T-helper 2 cell treated with Interferon-gamma antibody and Interleukin-4, amounts not matched to agents 5 μg/mL and 100 μg/mL, for 36 hours (primary cell): ENCODE measurements around the gene ZC3H7B.

ENCODE experiments used
- DNase-seq: peaks from one replicate; pipeline ENCODE4 v3.0.0; 2021; ENCODE audit warnings: low spot score
- H3K27ac Mint-ChIP-seq: one replicate; pipeline ENCODE4 v1.8.0; 2021; ENCODE audit warnings: mild to moderate bottlenecking, mixed read lengths
- H3K27me3 Mint-ChIP-seq: one replicate; pipeline ENCODE4 v1.8.0; 2021; ENCODE audit warnings: low read depth, mixed read lengths
- H3K36me3 Mint-ChIP-seq: one replicate; pipeline ENCODE4 v1.8.0; 2021; ENCODE audit warnings: low read depth, mixed read lengths
- H3K4me1 Mint-ChIP-seq: one replicate; pipeline ENCODE4 v1.8.0; 2021; ENCODE audit warnings: low read depth, mixed read lengths
- H3K4me3 Mint-ChIP-seq: one replicate; pipeline ENCODE4 v1.8.0; 2022; ENCODE audit warnings: mild to moderate bottlenecking, moderate library complexity, mixed read lengths
- H3K9me3 Mint-ChIP-seq: one replicate; pipeline ENCODE4 v1.8.0; 2021; ENCODE audit warnings: mixed read lengths

Gene ZC3H7B

DNA sequence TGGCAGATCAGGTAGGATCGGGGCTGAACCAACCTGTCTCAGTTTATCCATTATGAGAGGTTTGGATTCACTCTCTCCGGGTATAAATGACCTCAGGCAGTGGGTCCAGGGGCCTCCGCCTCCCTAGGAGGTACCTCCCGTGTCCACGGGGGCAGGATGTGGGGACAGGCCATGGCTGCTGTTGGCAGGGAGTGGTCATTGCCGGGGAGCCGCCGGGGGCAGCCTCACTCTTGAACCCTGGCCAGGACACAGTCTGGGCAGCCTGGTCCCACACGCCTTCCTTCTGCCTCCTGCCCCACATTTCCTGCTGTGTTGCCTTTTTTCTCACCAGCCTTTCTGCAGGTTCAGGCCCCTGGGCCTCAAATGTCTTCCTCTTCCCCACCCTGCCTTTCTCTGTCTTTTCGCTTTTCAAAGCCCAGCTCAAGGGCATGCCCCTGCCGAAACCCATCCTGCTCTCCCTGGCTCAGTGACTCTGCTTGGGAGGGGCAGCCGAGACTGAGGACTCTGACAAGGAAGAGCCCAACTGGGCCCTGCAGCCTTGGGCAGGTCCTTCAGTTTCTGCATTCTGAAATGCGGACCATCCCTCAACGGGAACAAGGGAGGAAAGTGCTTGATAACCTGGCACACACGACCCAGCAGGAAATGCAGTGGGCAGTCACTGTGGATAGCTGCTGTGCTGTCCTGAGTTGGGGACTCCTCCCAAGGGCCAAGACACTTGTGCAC is 31.1 kb downstream of the ZC3H7B start:
- Mint-ChIP-seq H3K9me3 (no peaks in the 10 kb centered on the region), H3K4me3 (no peak overlapping the region), H3K27me3 (no peaks in the 10 kb centered on the region), H3K36me3 (peaks cover 33% of the 10 kb centered on the region), H3K27ac (no peak overlapping the region), H3K4me1 (no peaks in the 10 kb centered on the region)
- no peak for DNase-seq

DNA sequence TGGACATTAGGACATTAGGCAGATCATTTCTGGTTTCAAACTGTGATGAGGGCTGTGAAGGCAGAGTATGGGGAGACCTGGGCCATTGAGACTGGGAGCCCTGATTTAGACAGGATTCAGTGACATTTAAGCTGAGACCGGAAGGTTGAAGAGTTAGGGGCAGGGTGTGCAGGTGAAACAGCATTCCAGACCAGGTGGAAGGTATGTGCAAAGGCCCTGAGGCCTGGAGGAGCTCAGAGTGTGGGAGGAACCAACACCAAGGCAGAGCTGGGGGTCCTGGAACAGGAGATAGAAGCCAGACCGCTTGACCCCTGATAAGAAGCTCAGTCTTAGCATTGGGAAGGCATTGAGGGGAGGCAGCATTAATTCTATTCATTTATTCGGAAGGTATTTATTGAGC is 32.5 kb downstream of the ZC3H7B start:
- Mint-ChIP-seq H3K9me3 (no peaks in the 10 kb centered on the region), H3K27ac (no peak overlapping the region), H3K27me3 (no peaks in the 10 kb centered on the region), H3K4me1 (no peaks in the 10 kb centered on the region), H3K36me3 (peaks cover 22% of the 10 kb centered on the region), H3K4me3 (no peak overlapping the region)
- DNase-seq: no peak

DNA sequence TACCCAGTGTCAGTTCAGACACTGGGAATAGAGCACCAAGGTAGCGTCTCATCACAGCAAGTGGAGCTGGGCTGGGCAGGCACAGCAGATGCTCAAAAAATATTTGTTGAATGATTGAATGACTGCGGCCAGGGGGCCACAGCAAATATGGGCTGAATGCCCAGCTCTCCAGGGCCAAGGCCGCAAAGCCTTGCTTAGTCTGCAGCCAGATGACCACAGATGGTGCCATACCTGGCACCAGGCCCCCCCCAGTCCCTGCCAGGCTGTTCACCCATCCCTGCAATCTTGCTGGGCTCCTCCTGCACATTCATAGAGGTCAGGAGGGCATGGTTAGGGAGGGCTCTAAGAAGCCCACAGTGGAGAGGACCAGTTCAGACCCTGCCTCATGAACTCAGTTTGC is 32.9 kb downstream of the ZC3H7B start:
- Mint-ChIP-seq H3K27ac (no peak overlapping the region), H3K27me3 (no peaks in the 10 kb centered on the region), H3K4me1 (no peaks in the 10 kb centered on the region), H3K4me3 (no peak overlapping the region), H3K36me3 (peaks cover 22% of the 10 kb centered on the region), H3K9me3 (no peaks in the 10 kb centered on the region)
- DNase-seq: no peak

DNA sequence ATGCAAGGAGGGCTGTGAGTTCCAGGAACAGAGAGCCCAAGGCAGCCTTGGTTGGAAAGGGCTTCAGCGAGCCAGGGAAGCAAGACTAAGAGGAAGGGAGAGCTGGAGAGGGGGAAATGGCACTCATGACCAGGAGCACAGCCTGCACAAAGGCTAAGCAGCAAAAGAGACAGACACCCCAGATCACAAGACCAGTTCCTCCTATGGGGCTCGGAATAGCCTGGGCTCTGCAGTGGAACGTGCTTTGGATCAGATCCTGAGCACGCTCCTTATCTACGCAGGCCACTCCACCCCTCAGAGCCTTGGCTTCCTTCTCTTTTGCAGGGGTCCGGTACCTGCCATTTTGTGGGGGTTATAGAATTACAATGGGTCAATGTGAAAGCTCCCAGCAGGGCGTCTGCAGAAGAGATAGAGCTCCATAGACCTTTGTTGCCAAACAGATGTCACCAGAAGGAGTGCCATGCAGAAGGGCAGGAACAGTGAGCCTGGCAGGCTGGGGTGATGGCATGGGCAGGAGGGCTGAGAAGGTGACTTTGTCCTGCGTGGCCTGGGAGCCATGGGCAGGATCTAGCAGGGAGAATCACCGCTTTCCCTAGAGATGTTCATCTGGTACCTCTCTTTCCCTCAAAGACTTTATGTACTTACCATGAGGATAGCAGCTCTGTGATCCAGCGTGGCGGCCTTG is 33.8 kb downstream of the ZC3H7B start:
- H3K9me3 Mint-ChIP-seq: no peaks in the 10 kb centered on the region
- H3K36me3 Mint-ChIP-seq: peaks cover 20% of the 10 kb centered on the region
- H3K27me3 Mint-ChIP-seq: no peaks in the 10 kb centered on the region
- no peaks in the 10 kb centered on the region for H3K4me1 Mint-ChIP-seq
- H3K27ac Mint-ChIP-seq: no peak overlapping the region
- DNase-seq: no peak
- H3K4me3 Mint-ChIP-seq: no peak overlapping the region

DNA sequence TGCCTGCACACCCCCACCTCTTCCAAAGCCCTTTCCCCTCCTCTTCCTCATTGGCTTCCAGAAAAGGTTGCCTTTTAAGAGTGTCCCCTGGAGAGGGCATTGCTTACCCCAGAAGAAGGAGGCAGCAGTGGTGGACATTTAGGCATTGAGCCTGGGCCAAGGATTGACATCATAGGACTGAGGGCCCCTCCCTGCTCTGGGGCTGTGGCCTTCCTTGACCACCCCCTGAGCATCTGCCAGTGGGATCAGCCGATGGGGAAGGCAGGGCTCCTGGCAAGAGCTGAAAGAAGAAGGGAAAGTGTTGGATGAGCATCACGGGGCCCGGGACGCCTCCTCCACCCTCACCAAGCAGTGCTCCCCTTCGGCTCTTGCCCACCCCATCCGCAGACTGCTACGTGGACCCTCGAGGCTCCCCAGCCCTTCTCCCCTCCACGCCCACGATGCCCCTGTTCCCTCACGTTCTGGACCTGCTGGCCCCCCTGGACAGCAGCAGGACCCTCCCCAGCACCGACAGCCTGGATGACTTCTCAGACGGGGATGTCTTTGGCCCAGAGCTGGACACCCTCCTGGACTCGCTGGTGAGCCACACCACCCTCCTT is 37.4 kb downstream of the ZC3H7B start:
- DNase-seq: no peak
- H3K27ac Mint-ChIP-seq: no peak overlapping the region
- peaks cover 5% of the 10 kb centered on the region for H3K36me3 Mint-ChIP-seq
- no peaks in the 10 kb centered on the region for H3K4me1 Mint-ChIP-seq
- no peaks in the 10 kb centered on the region for H3K9me3 Mint-ChIP-seq
- no peak overlapping the region for H3K4me3 Mint-ChIP-seq
- H3K27me3 Mint-ChIP-seq: no peaks in the 10 kb centered on the region

DNA sequence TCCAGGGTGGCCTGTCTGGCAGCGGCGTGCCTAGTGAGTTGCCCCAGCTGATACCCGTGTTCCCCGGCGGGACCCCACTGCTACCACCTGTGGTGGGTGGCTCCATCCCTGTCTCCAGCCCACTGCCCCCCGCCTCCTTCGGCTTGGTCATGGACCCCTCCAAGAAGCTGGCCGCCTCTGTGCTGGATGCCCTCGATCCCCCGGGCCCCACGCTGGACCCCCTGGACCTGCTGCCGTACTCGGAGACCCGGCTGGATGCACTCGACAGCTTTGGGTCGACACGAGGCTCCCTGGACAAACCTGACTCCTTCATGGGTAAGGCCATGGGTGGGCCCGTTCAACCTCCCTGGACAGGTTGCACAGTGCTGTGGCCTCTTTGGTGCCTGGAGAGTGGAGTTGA is 38.5 kb downstream of the ZC3H7B start:
- Mint-ChIP-seq H3K9me3 (no peaks in the 10 kb centered on the region), H3K27me3 (no peaks in the 10 kb centered on the region), H3K4me3 (no peak overlapping the region), H3K36me3 (peaks cover 12% of the 10 kb centered on the region), H3K27ac (no peak overlapping the region), H3K4me1 (no peaks in the 10 kb centered on the region)
- DNase-seq: no peak

DNA sequence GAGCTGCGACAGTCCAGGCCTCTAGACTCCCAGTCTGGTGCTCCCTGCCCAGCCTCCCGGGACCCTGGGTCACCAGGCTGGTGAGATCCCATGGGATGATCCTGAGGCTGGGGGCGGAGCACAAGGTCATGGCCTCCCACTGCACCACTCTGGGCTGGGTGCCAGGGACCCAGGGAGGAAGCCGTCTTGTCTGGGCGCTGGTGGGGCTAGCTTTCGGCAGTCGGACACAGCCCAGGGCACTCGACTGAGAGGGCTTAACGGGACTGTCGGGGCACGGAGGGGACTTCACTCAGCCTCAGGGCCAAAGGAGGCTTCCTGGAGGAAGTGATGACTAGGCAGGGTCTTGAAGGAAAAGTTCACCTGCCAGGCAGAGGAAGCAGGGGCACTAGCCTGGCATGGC is 39.0 kb downstream of the ZC3H7B start:
- no peak for DNase-seq
- peaks cover 12% of the 10 kb centered on the region for H3K36me3 Mint-ChIP-seq
- H3K4me1 Mint-ChIP-seq: no peaks in the 10 kb centered on the region
- no peak overlapping the region for H3K27ac Mint-ChIP-seq
- no peaks in the 10 kb centered on the region for H3K9me3 Mint-ChIP-seq
- H3K4me3 Mint-ChIP-seq: no peak overlapping the region
- H3K27me3 Mint-ChIP-seq: no peaks in the 10 kb centered on the region

DNA sequence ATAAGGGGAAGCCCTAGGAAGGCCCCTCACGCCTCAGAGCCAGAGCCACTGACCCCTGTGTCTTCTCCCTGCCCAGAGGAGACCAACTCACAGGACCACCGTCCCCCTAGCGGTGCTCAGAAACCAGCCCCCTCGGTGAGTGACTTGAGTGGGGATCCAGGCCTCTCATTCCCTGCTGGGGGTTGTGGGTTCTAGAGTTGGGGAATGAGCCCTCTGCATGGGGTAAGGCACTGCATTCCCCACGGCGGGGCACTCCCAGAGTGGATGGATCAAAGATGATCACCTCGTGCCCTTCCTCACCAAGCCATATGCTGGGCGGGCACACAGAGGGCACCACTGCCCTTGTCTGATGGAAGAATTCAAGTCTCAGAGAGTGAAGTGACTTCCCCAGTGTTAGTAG is 39.7 kb downstream of the ZC3H7B start:
- H3K4me3 Mint-ChIP-seq: no peak overlapping the region
- no peaks in the 10 kb centered on the region for H3K9me3 Mint-ChIP-seq
- H3K36me3 Mint-ChIP-seq: peaks cover 12% of the 10 kb centered on the region
- no peaks in the 10 kb centered on the region for H3K4me1 Mint-ChIP-seq
- no peak overlapping the region for H3K27ac Mint-ChIP-seq
- DNase-seq: no peak
- H3K27me3 Mint-ChIP-seq: no peaks in the 10 kb centered on the region

DNA sequence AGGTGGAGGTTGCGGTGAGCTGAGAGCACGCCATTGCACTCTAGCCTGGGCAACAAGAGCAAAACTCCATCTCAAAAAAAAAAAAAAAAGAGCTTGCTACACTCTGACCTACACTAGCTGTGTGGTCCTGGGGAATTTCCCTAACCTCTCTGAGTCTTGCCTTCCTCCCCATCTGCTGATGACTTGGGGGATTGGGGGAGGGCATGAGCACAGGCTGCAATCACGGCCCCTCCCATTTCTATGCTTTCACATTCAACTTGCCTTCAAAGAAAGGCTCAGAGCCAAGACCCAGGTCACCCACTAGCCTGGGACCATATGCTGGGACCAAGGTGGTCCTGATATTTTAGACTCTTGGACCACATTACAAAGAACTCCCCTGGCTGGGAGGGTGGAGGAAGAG is 40.7 kb downstream of the ZC3H7B start:
- Mint-ChIP-seq H3K9me3 (no peaks in the 10 kb centered on the region), H3K4me3 (no peak overlapping the region), H3K27ac (peak overlapping the region; percentile 11), H3K27me3 (no peaks in the 10 kb centered on the region), H3K4me1 (no peaks in the 10 kb centered on the region), H3K36me3 (peaks cover 12% of the 10 kb centered on the region)
- DNase-seq: no peak

DNA sequence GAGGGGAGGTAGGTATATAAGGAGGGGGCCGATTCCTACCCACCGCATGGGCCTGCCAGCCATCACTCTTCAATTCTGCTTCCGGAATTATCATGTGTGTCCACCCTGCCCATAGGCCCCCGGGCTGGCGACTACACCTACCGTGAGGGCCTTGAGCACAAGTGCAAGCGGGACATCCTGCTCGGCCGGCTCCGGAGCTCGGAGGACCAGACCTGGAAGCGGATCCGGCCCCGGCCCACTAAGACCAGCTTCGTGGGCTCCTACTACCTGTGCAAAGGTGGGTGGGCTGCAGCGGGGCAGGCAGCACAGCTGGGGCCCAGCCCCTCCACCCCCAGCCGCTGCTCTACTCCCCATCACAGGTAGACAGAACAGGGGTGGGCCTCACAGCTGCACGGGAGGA is 42.0 kb downstream of the ZC3H7B start:
- Mint-ChIP-seq H3K9me3 (no peaks in the 10 kb centered on the region), H3K36me3 (peaks cover 20% of the 10 kb centered on the region), H3K27ac (no peak overlapping the region), H3K27me3 (no peaks in the 10 kb centered on the region), H3K4me1 (no peaks in the 10 kb centered on the region), H3K4me3 (no peak overlapping the region)
- no peak for DNase-seq

DNA sequence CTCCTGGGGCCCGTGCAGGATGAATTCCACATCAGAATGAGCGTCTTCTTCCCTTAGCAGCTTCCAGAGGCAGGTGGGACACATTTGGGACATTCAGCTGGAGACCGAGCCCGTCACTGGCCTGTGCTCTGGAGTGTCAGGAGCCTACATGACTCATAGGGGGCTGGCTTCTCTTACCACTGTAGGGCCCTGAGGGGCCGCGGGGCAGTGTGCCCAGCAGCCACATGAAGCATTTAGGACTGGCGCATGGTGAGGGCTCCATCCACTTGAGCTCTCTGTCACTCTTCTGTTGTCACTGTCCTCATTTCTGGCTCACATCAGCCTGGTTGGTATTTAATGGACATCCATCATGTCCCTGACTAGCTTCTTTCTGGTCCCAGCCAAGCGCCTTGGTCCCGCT is 42.4 kb downstream of the ZC3H7B start:
- Mint-ChIP-seq H3K9me3 (no peaks in the 10 kb centered on the region), H3K27me3 (no peaks in the 10 kb centered on the region), H3K4me3 (no peak overlapping the region), H3K4me1 (no peaks in the 10 kb centered on the region), H3K36me3 (peaks cover 21% of the 10 kb centered on the region), H3K27ac (no peak overlapping the region)
- no peak for DNase-seq

DNA sequence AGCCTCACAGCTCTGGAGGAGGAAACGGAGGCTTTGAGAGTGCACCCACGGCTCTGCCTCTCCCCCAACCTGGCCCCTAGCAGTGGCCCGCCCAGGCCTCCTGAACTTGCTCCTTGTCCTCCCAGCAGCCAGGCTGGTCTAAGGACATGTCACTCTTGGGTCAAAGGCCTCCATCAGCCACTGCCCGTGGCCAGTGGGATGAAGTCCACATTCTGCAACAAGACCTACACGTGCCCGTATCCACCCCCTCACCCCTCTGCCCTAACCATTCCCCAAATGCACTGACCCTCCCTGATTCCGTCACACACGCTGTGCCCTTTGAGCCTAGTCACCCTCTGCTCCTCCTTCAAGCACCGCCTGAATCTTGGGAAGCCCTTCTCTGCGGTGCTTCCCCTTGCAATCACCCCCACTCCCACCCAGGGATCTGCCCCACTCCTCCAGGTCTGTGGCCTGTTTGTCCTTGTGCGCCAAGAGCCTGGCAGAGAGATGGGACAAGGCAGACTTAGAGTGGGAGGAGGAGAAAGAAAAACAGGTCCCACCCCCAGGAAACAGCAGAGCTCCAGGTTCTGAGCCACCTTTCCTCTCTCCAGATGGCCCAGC is 43.0 kb downstream of the ZC3H7B start:
- DNase-seq: no peak
- Mint-ChIP-seq H3K4me3 (no peak overlapping the region), H3K4me1 (no peaks in the 10 kb centered on the region), H3K27me3 (no peaks in the 10 kb centered on the region), H3K27ac (no peak overlapping the region), H3K36me3 (peaks cover 21% of the 10 kb centered on the region), H3K9me3 (no peaks in the 10 kb centered on the region)

DNA sequence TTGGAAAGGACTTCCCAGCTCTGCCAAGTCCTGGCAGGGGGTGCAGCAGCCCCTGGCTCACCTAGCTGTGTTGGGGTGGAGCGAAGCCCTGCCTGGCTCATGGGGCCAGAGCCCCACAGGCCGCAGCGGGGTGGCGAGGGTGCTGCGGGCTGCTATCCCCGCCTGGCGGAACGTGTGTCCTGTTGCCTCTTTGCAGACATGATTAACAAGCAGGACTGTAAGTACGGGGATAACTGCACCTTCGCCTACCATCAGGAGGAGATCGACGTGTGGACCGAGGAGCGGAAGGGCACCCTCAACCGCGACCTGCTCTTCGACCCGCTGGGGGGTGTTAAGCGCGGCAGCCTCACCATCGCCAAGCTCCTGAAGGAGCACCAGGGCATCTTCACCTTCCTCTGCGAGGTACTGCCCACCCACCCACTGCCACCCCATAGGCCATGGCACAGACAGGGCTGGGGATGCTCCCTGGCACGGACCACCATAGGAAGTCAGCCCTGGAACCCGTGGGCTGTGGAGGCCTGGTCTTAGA is 44.5 kb downstream of the ZC3H7B start:
- H3K4me1 Mint-ChIP-seq: no peaks in the 10 kb centered on the region
- peaks cover 27% of the 10 kb centered on the region for H3K36me3 Mint-ChIP-seq
- no peak overlapping the region for H3K27ac Mint-ChIP-seq
- H3K4me3 Mint-ChIP-seq: no peak overlapping the region
- no peak for DNase-seq
- H3K27me3 Mint-ChIP-seq: no peaks in the 10 kb centered on the region
- H3K9me3 Mint-ChIP-seq: no peaks in the 10 kb centered on the region
